ENCODE data around the gene NCAPH2.

NCAPH2 gene

DNA sequence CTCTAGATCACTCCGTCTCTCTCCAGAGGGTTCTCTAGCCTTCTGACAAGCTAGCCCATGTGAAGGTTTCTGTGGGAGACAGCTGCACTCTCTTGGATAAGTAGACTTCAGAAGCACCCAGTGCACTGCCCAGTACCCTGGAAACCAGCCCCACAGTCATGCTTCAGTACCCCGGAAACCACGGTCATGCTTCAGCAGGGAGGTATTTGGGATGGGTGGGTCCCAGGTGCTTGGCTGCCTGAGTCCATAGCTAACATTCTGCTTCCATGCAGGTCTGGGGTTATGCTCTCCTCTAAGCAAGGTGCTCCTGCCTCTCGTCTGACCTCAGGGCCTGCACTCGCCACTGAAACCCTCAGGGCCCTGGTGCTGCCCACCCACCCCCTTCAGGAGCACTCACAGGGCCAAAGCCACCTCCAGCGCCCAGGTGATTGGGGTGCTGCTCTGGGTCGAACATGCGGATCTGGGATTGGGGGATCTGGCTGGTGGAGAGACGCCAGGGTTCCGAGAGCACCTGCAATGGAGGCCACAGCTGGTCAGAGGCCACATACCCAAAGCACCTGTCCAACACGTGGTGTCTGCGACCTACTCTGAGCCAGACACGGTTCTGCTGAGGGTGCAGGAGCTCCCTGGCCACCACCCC, 62.0 kb downstream of the NCAPH2 start:
- no peaks in the 10 kb centered on the region for H4K20me1 ChIP-seq (ENCODE audit: control insufficient read depth, insufficient read depth, low read depth, low read length)
- TF ChIP-seq EZH2phosphoT487 (IDR thresholded peaks at IDR 0.05; ENCODE audit: borderline replicate concordance, low read length) (no peak), CTCF (IDR thresholded peaks at IDR 0.05; ENCODE audit: low read depth, low read length, poor library complexity, severe bottlenecking) (no peak)
- no peaks in the 10 kb centered on the region for H3K9me2 ChIP-seq (replicated peaks; ENCODE audit: control insufficient read depth, low read length)
- H3K4me1 ChIP-seq (ENCODE audit: control insufficient read depth, low read length), result no peaks in the 10 kb centered on the region; the same call in 1 of the 2 replicates
- H3K36me3 ChIP-seq (ENCODE audit: control insufficient read depth, low read length), result peaks cover 68% of the 10 kb centered on the region
- no peaks in the 10 kb centered on the region for H3K9me3 ChIP-seq (ENCODE audit: control insufficient read depth, insufficient read depth, low read length)
- no peak overlapping the region for H3K4me2 ChIP-seq (ENCODE audit: low read length)
- H3K27ac ChIP-seq (ENCODE audit: low read depth, low read length), result no peak overlapping the region
- H3K79me2 ChIP-seq (ENCODE audit: control insufficient read depth, low read length), result no peaks in the 10 kb centered on the region
- no peak overlapping the region for H3K4me3 ChIP-seq (ENCODE audit: low read length)
- H3F3A ChIP-seq (ENCODE audit: control insufficient read depth, insufficient read depth), result peaks cover 2% of the 10 kb centered on the region; the same call in 1 of the 2 replicates
- no peaks in the 10 kb centered on the region for H3K27me3 ChIP-seq (ENCODE audit: control insufficient read depth, low read length)

DNA sequence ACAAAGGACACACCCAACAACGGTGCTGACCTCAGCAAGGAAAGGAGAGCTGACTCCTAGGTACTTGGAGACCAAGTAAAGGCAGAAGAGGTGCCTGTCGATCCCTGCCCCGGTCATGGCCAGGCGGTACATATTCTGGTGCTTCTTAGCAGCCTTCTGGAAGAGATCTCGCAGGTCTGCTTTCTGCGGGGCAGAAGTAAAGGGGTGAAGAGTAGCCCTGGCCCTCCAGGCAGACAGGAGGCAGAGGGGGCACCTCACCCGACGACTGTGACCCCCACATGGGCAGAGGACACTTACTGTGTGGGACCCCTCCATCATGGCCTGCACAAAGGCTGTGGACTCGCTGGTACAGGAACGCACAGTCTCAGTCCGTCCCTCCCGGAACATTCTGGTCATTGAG, 62.8 kb downstream of the NCAPH2 start:
- no peak overlapping the region for H3K27ac ChIP-seq (ENCODE audit: low read depth, low read length)

GRCh38 chr22:50571264-50572175, 63.5 kb downstream of the NCAPH2 start:
- no peaks in the 10 kb centered on the region for H3K9me3 ChIP-seq (ENCODE audit: control insufficient read depth, insufficient read depth, low read length)
- H3K4me1 ChIP-seq (ENCODE audit: control insufficient read depth, low read length), result no peaks in the 10 kb centered on the region; the same call in 1 of the 2 replicates
- no peak for TF ChIP-seq EZH2phosphoT487 (IDR thresholded peaks at IDR 0.05; ENCODE audit: borderline replicate concordance, low read length)
- no peak for TF ChIP-seq CTCF (IDR thresholded peaks at IDR 0.05; ENCODE audit: low read depth, low read length, poor library complexity, severe bottlenecking)
- no peak overlapping the region for H3K27ac ChIP-seq (ENCODE audit: low read depth, low read length)
- no peaks in the 10 kb centered on the region for H3K27me3 ChIP-seq (ENCODE audit: control insufficient read depth, low read length)
- H3K36me3 ChIP-seq (ENCODE audit: control insufficient read depth, low read length), result peaks cover 81% of the 10 kb centered on the region
- no peak overlapping the region for H3K4me3 ChIP-seq (ENCODE audit: low read length)
- H3K9me2 ChIP-seq (replicated peaks; ENCODE audit: control insufficient read depth, low read length), result no peaks in the 10 kb centered on the region
- no peaks in the 10 kb centered on the region for H4K20me1 ChIP-seq (ENCODE audit: control insufficient read depth, insufficient read depth, low read depth, low read length)
- H3K4me2 ChIP-seq (ENCODE audit: low read length), result no peak overlapping the region
- H3F3A ChIP-seq (ENCODE audit: control insufficient read depth, insufficient read depth), result peaks cover 2% of the 10 kb centered on the region; the same call in 1 of the 2 replicates
- no peaks in the 10 kb centered on the region for H3K79me2 ChIP-seq (ENCODE audit: control insufficient read depth, low read length)

More for the DNA sequence above, 62.8 kb downstream of the NCAPH2 start:
- Histone ChIP-seq H3K4me2 (ENCODE audit: low read length) (no peak overlapping the region), H3K79me2 (ENCODE audit: control insufficient read depth, low read length) (no peaks in the 10 kb centered on the region), H3K36me3 (ENCODE audit: control insufficient read depth, low read length) (peaks cover 75% of the 10 kb centered on the region), H3K9me2 (replicated peaks; ENCODE audit: control insufficient read depth, low read length) (no peaks in the 10 kb centered on the region), H3F3A (ENCODE audit: control insufficient read depth, insufficient read depth) (peaks cover 2% of the 10 kb centered on the region; the same call in 1 of the 2 replicates), H3K27me3 (ENCODE audit: control insufficient read depth, low read length) (no peaks in the 10 kb centered on the region), H3K4me1 (ENCODE audit: control insufficient read depth, low read length) (no peaks in the 10 kb centered on the region; the same call in 1 of the 2 replicates), H4K20me1 (ENCODE audit: control insufficient read depth, insufficient read depth, low read depth, low read length) (no peaks in the 10 kb centered on the region), H3K4me3 (ENCODE audit: low read length) (no peak overlapping the region), H3K9me3 (ENCODE audit: control insufficient read depth, insufficient read depth, low read length) (no peaks in the 10 kb centered on the region)
- no peak for TF ChIP-seq CTCF (IDR thresholded peaks at IDR 0.05; ENCODE audit: low read depth, low read length, poor library complexity, severe bottlenecking)
- no peak for TF ChIP-seq EZH2phosphoT487 (IDR thresholded peaks at IDR 0.05; ENCODE audit: borderline replicate concordance, low read length)
